H1 (cell line): ENCODE data around the gene CD48. TPM values are rescaled to one million over a fixed set of nuclear protein-coding genes. Genes with fewer than 3 reads are reported as not detected.

Experiments
- CTCF ChIA-PET: fragments of 300-600 bp; sonication (Branson Sonifier 250); formaldehyde crosslinking; loops from one replicate; lab custom pipeline; 2021; ENCODE audit not compliant: partially characterized antibody; lab: Charles Lee
- POLR2A ChIA-PET: fragments of 300-600 bp; sonication (Branson Sonifier 250); formaldehyde crosslinking; loops from one replicate; lab custom pipeline; 2021; ENCODE audit warnings: inconsistent platforms; ENCODE audit not compliant: partially characterized antibody; lab: Charles Lee
- DNase-seq, 2 experiments: peaks; one replicate each; pipeline versions ENCODE4 v3.0.0 to v3.0.0-alpha.2; 2010 to 2022; ENCODE audit warnings: low spot score in 2 of 2, low read depth in 1 of 2, mixed read lengths in 1 of 2
- FAIRE-seq: peaks from 2 replicates; lab custom pipeline; 2011; peaks lifted over from hg19 to GRCh38; lab: Jason Lieb, UNC
- H2AFZ ChIP-seq: 2 replicates; pipeline ENCODE4 v1.8.1; 2012; ENCODE audit warnings: low read length, inconsistent platforms
- H2AK5ac ChIP-seq: 2 replicates; pipeline ENCODE4 v1.6.1; 2013; ENCODE audit warnings: low read depth, low read length
- H2BK120ac ChIP-seq: replicated peaks from 2 replicates; pipeline ENCODE3; 2013; ENCODE audit warnings: low read depth, low read length, inconsistent platforms
- H2BK12ac ChIP-seq: 2 replicates; pipeline ENCODE4 v1.6.1; 2013; ENCODE audit warnings: low read depth, low read length
- H2BK15ac ChIP-seq: 2 replicates; pipeline ENCODE4 v1.6.1; 2013; ENCODE audit warnings: low read length
- H2BK20ac ChIP-seq: 2 replicates; pipeline ENCODE4 v1.6.1; 2013; ENCODE audit warnings: low read length
- H2BK5ac ChIP-seq: 2 replicates; pipeline ENCODE4 v1.6.1; 2013; ENCODE audit warnings: low read depth, low read length
- H3K14ac ChIP-seq: 2 replicates; pipeline ENCODE4 v1.6.1; 2013; ENCODE audit warnings: inconsistent platforms; ENCODE audit not compliant: insufficient read length
- H3K18ac ChIP-seq: 2 replicates; pipeline ENCODE4 v1.6.1; 2013; ENCODE audit warnings: low read length; ENCODE audit errors: extremely low read depth
- H3K23ac ChIP-seq: 2 replicates; pipeline ENCODE4 v1.6.1; 2013; ENCODE audit warnings: inconsistent platforms; ENCODE audit not compliant: insufficient read length
- H3K23me2 ChIP-seq: 2 replicates; pipeline ENCODE4 v1.6.1; 2013; ENCODE audit warnings: low read depth, low read length
- H3K27ac ChIP-seq: 2 replicates; pipeline ENCODE4 v1.6.1; 2011; ENCODE audit warnings: low read depth, low read length, inconsistent platforms
- H3K27me3 ChIP-seq, 4 experiments: replicated peaks in 1 of 4; 1 replicate in 1 of 4; 2 replicates in 3 of 4; pipeline versions ENCODE4 v1.6.1 to v1.8.1; 2011 to 2013; ENCODE audit warnings: low read length in 3 of 4, mild to moderate bottlenecking in 3 of 4, inconsistent platforms in 2 of 4, mixed read lengths in 2 of 4, moderate library complexity in 1 of 4; ENCODE audit not compliant: control insufficient read depth in 3 of 4, insufficient read depth in 3 of 4; ENCODE audit errors: extremely low read depth in 1 of 4
- H3K36me3 ChIP-seq, 4 experiments: 2 replicates each; pipeline versions ENCODE4 v1.6.1 to v1.8.1; 2011 to 2013; ENCODE audit warnings: mild to moderate bottlenecking in 4 of 4, low read length in 3 of 4, moderate library complexity in 2 of 4, control low read depth in 1 of 4, inconsistent platforms in 1 of 4; ENCODE audit not compliant: insufficient read depth in 4 of 4, control insufficient read depth in 2 of 4
- H3K4ac ChIP-seq: replicated peaks from 2 replicates; pipeline ENCODE3; 2013; ENCODE audit warnings: low read length, low read depth, mixed read lengths, inconsistent platforms; ENCODE audit not compliant: insufficient read length
- H3K4me1 ChIP-seq, 4 experiments: replicated peaks in 1 of 4; 1 replicate in 1 of 4; 2 replicates in 3 of 4; pipeline versions ENCODE4 v1.6.1 to v1.8.1; 2011 to 2013; ENCODE audit warnings: low read length in 3 of 4, inconsistent platforms in 2 of 4, mixed read lengths in 1 of 4; ENCODE audit not compliant: insufficient read depth in 4 of 4, control insufficient read depth in 3 of 4
- H3K4me2 ChIP-seq, 2 experiments: 2 replicates each; pipeline versions ENCODE4 v1.6.1 to v1.8.1; 2011 to 2013; ENCODE audit warnings: low read depth in 2 of 2, low read length in 2 of 2, control low read depth in 1 of 2, inconsistent platforms in 1 of 2, mild to moderate bottlenecking in 1 of 2; ENCODE audit not compliant: insufficient read depth in 1 of 2
- H3K4me3 ChIP-seq, 4 experiments: fragments of 200-600, 300-600 bp in 1 of 4; sonication (generic), shearing (Covaris generic), sonication (Bioruptor Twin) in 1 of 4; 2 replicates each; pipeline versions ENCODE4 v1.5.1 to v1.8.1; 2011 to 2016; ENCODE audit warnings: low read length in 4 of 4, low read depth in 3 of 4, control low read depth in 2 of 4, inconsistent platforms in 2 of 4, mild to moderate bottlenecking in 2 of 4, mixed read lengths in 1 of 4, moderate library complexity in 1 of 4; ENCODE audit not compliant: insufficient read depth in 2 of 4; ENCODE audit errors: extremely low read depth in 1 of 4
- H3K56ac ChIP-seq: replicated peaks from 2 replicates; pipeline ENCODE3; 2013; ENCODE audit warnings: low read depth, mild to moderate bottlenecking, mixed read lengths, low read length, inconsistent platforms; ENCODE audit not compliant: insufficient read length
- H3K79me1 ChIP-seq: 2 replicates; pipeline ENCODE4 v1.6.1; 2013; ENCODE audit warnings: low read depth, low read length, control low read depth
- H3K79me2 ChIP-seq, 2 experiments: 2 replicates each; pipeline versions ENCODE4 v1.6.1 to v1.8.1; 2012 to 2013; ENCODE audit warnings: low read length in 2 of 2, mild to moderate bottlenecking in 2 of 2, inconsistent platforms in 1 of 2; ENCODE audit not compliant: insufficient read depth in 2 of 2, control insufficient read depth in 1 of 2
- H3K9ac ChIP-seq, 4 experiments: replicated peaks in 1 of 4; 1 replicate in 1 of 4; 2 replicates in 3 of 4; pipeline versions ENCODE4 v1.6.1 to v1.8.1; 2011 to 2013; ENCODE audit warnings: low read depth in 3 of 4, low read length in 3 of 4, control low read depth in 2 of 4, mild to moderate bottlenecking in 2 of 4, moderate library complexity in 2 of 4, inconsistent platforms in 1 of 4; ENCODE audit errors: extremely low read depth in 1 of 4
- H3K9me3 ChIP-seq, 2 experiments: 2 replicates each; pipeline versions ENCODE4 v1.6.1 to v1.8.1; 2012 to 2013; ENCODE audit warnings: mild to moderate bottlenecking in 2 of 2, moderate library complexity in 2 of 2, control low read depth in 1 of 2, inconsistent platforms in 1 of 2, low read depth in 1 of 2, low read length in 1 of 2, mixed read lengths in 1 of 2; ENCODE audit not compliant: insufficient read depth in 2 of 2
- H4K20me1 ChIP-seq, 2 experiments: replicated peaks in 1 of 2; 2 replicates each; pipeline versions ENCODE3 to v1.8.1; 2011 to 2013; ENCODE audit warnings: inconsistent platforms in 2 of 2, low read length in 2 of 2, mild to moderate bottlenecking in 1 of 2; ENCODE audit not compliant: insufficient read depth in 2 of 2, control insufficient read depth in 1 of 2
- H4K5ac ChIP-seq: 2 replicates; pipeline ENCODE4 v1.6.1; 2013; ENCODE audit warnings: low read length, low read depth, mixed read lengths, inconsistent platforms; ENCODE audit not compliant: insufficient read length
- H4K8ac ChIP-seq: 2 replicates; pipeline ENCODE4 v1.8.0; 2013; ENCODE audit warnings: mild to moderate bottlenecking, moderate library complexity, low read length, inconsistent platforms; ENCODE audit not compliant: insufficient read depth; ENCODE audit errors: extremely low read depth
- H4K91ac ChIP-seq: replicated peaks from 2 replicates; pipeline ENCODE3; 2013; ENCODE audit warnings: low read length, mixed read lengths, inconsistent platforms; ENCODE audit not compliant: insufficient read length
- CEBPB ChIP-seq: IDR thresholded peaks from 2 replicates; pipeline ENCODE4 v1.6.1; 2012; ENCODE audit warnings: low read depth, low read length
- EZH2 ChIP-seq: fragments of 200-600 bp; sonication (generic); IDR thresholded peaks from 2 replicates; pipeline ENCODE4 v1.7.1; 2012; ENCODE audit warnings: low read depth, mild to moderate bottlenecking, moderate library complexity, low read length, inconsistent platforms; ENCODE audit not compliant: severe bottlenecking
- KDM1A ChIP-seq: fragments of 200-600, 300-600 bp; sonication (generic); IDR thresholded peaks from 2 replicates; pipeline ENCODE4 v1.7.1; 2016; ENCODE audit warnings: mild to moderate bottlenecking, low read length, borderline replicate concordance
- PHF8 ChIP-seq: fragments of 200-600 bp; sonication (generic); conservative IDR thresholded peaks from 2 replicates; pipeline ENCODE4 v1.7.1; 2012; ENCODE audit warnings: low read depth, mild to moderate bottlenecking, inconsistent platforms, low read length, moderate library complexity
- POLR2AphosphoS5 ChIP-seq: IDR thresholded peaks from 2 replicates; pipeline ENCODE4 v1.6.1; 2011; ENCODE audit warnings: low read depth, low read length
- RBBP5 ChIP-seq: IDR thresholded peaks from 2 replicates; pipeline ENCODE4 v1.7.1; 2012; ENCODE audit warnings: low read depth, mild to moderate bottlenecking, inconsistent platforms, low read length, moderate library complexity, borderline replicate concordance
- RXRA ChIP-seq: IDR thresholded peaks from 2 replicates; pipeline ENCODE4 v1.6.1; 2011; ENCODE audit warnings: low read depth, mild to moderate bottlenecking, low read length, moderate library complexity; ENCODE audit not compliant: insufficient read depth
- SIN3A ChIP-seq, 2 experiments: IDR thresholded peaks in 1 of 2; conservative IDR thresholded peaks in 1 of 2; 2 replicates each; pipeline ENCODE4 v1.6.1; 2011 to 2012; ENCODE audit warnings: low read length in 2 of 2, improper control_type of control experiment in 1 of 2, low read depth in 1 of 2, mild to moderate bottlenecking in 1 of 2
- TEAD4 ChIP-seq: IDR thresholded peaks from 2 replicates; pipeline ENCODE4 v1.6.1; 2012; ENCODE audit warnings: low read depth, low read length, inconsistent platforms, mixed read lengths
- WGBS, 2 experiments: shearing (Covaris generic) in 1 of 2; methylation state at CpG; one replicate each; pipeline versions ENCODE4 v1.1.6 to v1.1.7; 2013 to 2015; ENCODE audit warnings: low lambda C conversion rate in 2 of 2, mixed read lengths in 2 of 2, inconsistent platforms in 1 of 2, low coverage in 1 of 2, missing lambda C conversion rate in 1 of 2; ENCODE audit not compliant: insufficient replicate concordance in 2 of 2, insufficient coverage in 1 of 2, insufficient read length in 1 of 2; ENCODE audit errors: extremely low coverage in 1 of 2, missing lambda C conversion rate in 1 of 2; 5-methylcytosine and 5-hydroxymethylcytosine counted together
- polyA plus RNA-seq, 7 experiments: library from polyadenylated mRNA; depleted of rRNA in 3 of 7; stranded (reverse) in 5 of 7; unstranded in 2 of 7; fragments of >200 nt in 5 of 7; fragments of 200-250 nt in 2 of 7; gene quantifications; 1 replicate in 5 of 7; 2 replicates in 1 of 7; 4 replicates in 1 of 7; pipeline versions ENCODE4 v1.2.1 to v1.2.3, GENCODE V29; 2011 to 2013; ENCODE audit warnings: missing spikeins in 2 of 7, mixed read lengths in 2 of 7
- total RNA-seq: library from RNA; stranded (reverse); fragmentation: NEBNext Ultra II Directional; extraction: Animal tissue kit (Norgen Biotek cat#: 25700); gene quantifications from 2 replicates; pipeline ENCODE4 v1.2.1, GENCODE V29; 2021

The CD48 gene
- total and polyA plus RNA-seq, 2 of the 8 experiments (the other 6 are each of a cell fraction or from before 2014, with no cell fraction given): 0.08 TPM; not detected in 1

- peak overlapping the region; percentile 57 for H4K5ac ChIP-seq
- H3K4me3 ChIP-seq: peak overlapping the region in 1 of 4 experiments; percentile 40; a peak in 2 of 8 replicates
- POLR2A ChIA-PET: interaction anchor here (1.1 to 1.4 kb wide), 3 partner anchors 19 to 311 kb away, joined by 3 to 4 read pairs (median 3); no protein-coding TSS in a partner anchor
- TF ChIP-seq SIN3A (conservative IDR thresholded peaks at IDR 0.05 in 1 of 2, IDR thresholded peaks at IDR 0.05 in 1 of 2; ENCODE audit: low read depth in 1 of 2, low read length in 2 of 2) (no peak), RBBP5 (no peak), PHF8 (no peak), RXRA (no peak), KDM1A (no peak), POLR2AphosphoS5 (no peak), TEAD4 (no peak), CEBPB (no peak), EZH2 (no peak)
These were observed 38.6 kb downstream of the CD48 start for GRCh38 chr1:160672789-160673695.

More at GRCh38 chr1:160672789-160673695, 38.6 kb downstream of the CD48 start:
- 70% methylated on average over 6 of the region's 6 CpGs; no CpG with 5 or more reads in 1 of the 2 experiments for WGBS, 2 experiments
- Histone ChIP-seq H2BK20ac (peak overlapping the region; percentile 36), H3K23me2 (no peaks in the 10 kb centered on the region; the same call in 1 of the 2 replicates), H3K4me2 (peak overlapping the region; percentile 58; a peak in 3 of 4 replicates), H2BK15ac (no peak overlapping the region), H3K56ac (peak overlapping the region; percentile 3), H3K27ac (peak overlapping the region; percentile 28; the same call in 1 of the 2 replicates), H3K14ac (no peak overlapping the region), H4K91ac (peak overlapping the region; percentile 88), H2AFZ (no peak overlapping the region), H3K79me1 (no peaks in the 10 kb centered on the region), H4K20me1 (no peaks in the 10 kb centered on the region), H3K79me2 (no peaks in the 10 kb centered on the region), H3K27me3 (no peaks in the 10 kb centered on the region), H2BK120ac (peak overlapping the region; percentile 59), H3K9ac (no peak overlapping the region), H2BK12ac (peak overlapping the region; percentile 69; the same call in 1 of the 2 replicates), H3K23ac (no peak overlapping the region), H2AK5ac (no peak overlapping the region), H4K8ac (no peak overlapping the region), H3K4ac (peak overlapping the region; percentile 47), H3K4me1 (peaks cover 16 to 27% (median 16%) of the 10 kb centered on the region in 4 experiments), H3K9me3 (peaks cover 4 to 5% of the 10 kb centered on the region in 2 experiments; a peak in 3 of 4 replicates), H3K36me3 (no peaks in the 10 kb centered on the region; a peak in 1 of 8 replicates), H2BK5ac (peak overlapping the region; percentile 22; the same call in 1 of the 2 replicates), H3K18ac (peak overlapping the region; percentile 80)
- CTCF ChIA-PET: interaction anchor here (0.6 to 3.0 kb wide), 22 partner anchors 8 to 317 kb away, joined by 3 to 32 read pairs (median 4); no protein-coding TSS in a partner anchor
- FAIRE-seq: no peak
- no peak for DNase-seq
